GM21447 (cell line): Measurements from ENCODE around the gene ANKRD39.

Experiments
- ATAC-seq: cut with Tn5 transposase; IDR thresholded peaks from one replicate; pipeline ENCODE4 v1.9.1; 2021; ENCODE audit not compliant: unreplicated experiment

ANKRD39 gene

GRCh38 chr2:96831679-96832078 lies 26.1 kb downstream of the ANKRD39 start:
- no peak for ATAC-seq

- no peak for ATAC-seq
These were observed 27.7 kb downstream of the ANKRD39 start for GRCh38 chr2:96830044-96830562.

GRCh38 chr2:96828874-96829273 lies 28.9 kb downstream of the ANKRD39 start:
- no peak for ATAC-seq

- ATAC-seq: no peak
These were observed 29.4 kb downstream of the ANKRD39 start for GRCh38 chr2:96828436-96828835.

GRCh38 chr2:96826546-96827278 lies 31.1 kb downstream of the ANKRD39 start:
- no peak for ATAC-seq

- no peak for ATAC-seq
These were observed 32.8 kb downstream of the ANKRD39 start for GRCh38 chr2:96825057-96825456.

- no peak for ATAC-seq
These were observed 33.5 kb downstream of the ANKRD39 start for GRCh38 chr2:96824079-96824870.

- no peak for ATAC-seq
These were observed 34.6 kb downstream of the ANKRD39 start for GRCh38 chr2:96823198-96823597.

GRCh38 chr2:96822786-96823185 lies 35.0 kb downstream of the ANKRD39 start:
- no peak for ATAC-seq

- ATAC-seq: no peak
These were observed 36.6 kb downstream of the ANKRD39 start for GRCh38 chr2:96821113-96821675.

- no peak for ATAC-seq
These were observed 37.8 kb downstream of the ANKRD39 start for GRCh38 chr2:96819876-96820511.

- no peak for ATAC-seq
These were observed 38.5 kb downstream of the ANKRD39 start for GRCh38 chr2:96819128-96819875.

GRCh38 chr2:96817882-96818281 lies 39.9 kb downstream of the ANKRD39 start:
- ATAC-seq: no peak

GRCh38 chr2:96816836-96817702 lies 40.7 kb downstream of the ANKRD39 start:
- no peak for ATAC-seq

- peak; percentile 87 for ATAC-seq
These were observed 41.5 kb downstream of the ANKRD39 start, which contains the start of gene CNNM3 for GRCh38 chr2:96816127-96816835. Gene CNNM3 (plus strand): TSS chr2:96816268. CDS start chr2:96816278, 10 bp downstream.

- ATAC-seq: peak; percentile 24
These were observed 42.3 kb downstream of the ANKRD39 start for GRCh38 chr2:96815326-96816126.

- ATAC-seq: no peak
These were observed 44.2 kb downstream of the ANKRD39 start for GRCh38 chr2:96813656-96814055.

- no peak for ATAC-seq
These were observed 45.9 kb downstream of the ANKRD39 start for GRCh38 chr2:96811917-96812316.
